GM19438 (cell line): ENCODE results near the gene TEAD4.
A peak's percentile ranks its signal among the peaks of the same experiment; 100 is the strongest.
"Not testable (repeated sequence)": the region's sequence is repeated elsewhere in the genome, so short reads cannot be mapped to it uniquely, and the experiment has no call there.

Source experiments
- ATAC-seq: cut with Tn5 transposase; IDR thresholded peaks from one replicate; pipeline ENCODE4 v1.9.1; 2021; ENCODE audit warnings: low read depth; ENCODE audit not compliant: unreplicated experiment

TEAD4 gene

GRCh38 chr12:3045494-3045893, 86.3 kb downstream of the TEAD4 start:
- ATAC-seq: no peak

DNA sequence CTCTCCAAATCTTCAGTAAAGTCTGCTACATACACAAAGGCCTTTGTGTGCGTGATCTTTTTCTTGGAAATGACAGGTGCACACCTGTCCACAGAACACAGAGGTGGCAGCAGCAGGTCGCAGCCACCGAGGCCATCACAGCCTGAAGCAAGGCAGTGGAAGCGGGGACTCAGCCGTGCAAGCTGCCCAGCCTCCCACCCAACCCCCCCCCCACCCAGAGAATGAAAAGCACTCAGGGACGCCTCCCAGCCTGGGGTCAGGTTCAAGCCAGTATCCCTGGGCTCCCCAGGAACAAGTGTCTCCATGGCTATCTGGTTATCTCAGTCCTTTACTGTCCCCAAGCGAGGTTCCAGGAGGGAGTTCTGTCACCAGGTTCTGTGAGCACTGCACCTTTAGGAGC, 86.8 kb downstream of the TEAD4 start:
- ATAC-seq: no peak

DNA sequence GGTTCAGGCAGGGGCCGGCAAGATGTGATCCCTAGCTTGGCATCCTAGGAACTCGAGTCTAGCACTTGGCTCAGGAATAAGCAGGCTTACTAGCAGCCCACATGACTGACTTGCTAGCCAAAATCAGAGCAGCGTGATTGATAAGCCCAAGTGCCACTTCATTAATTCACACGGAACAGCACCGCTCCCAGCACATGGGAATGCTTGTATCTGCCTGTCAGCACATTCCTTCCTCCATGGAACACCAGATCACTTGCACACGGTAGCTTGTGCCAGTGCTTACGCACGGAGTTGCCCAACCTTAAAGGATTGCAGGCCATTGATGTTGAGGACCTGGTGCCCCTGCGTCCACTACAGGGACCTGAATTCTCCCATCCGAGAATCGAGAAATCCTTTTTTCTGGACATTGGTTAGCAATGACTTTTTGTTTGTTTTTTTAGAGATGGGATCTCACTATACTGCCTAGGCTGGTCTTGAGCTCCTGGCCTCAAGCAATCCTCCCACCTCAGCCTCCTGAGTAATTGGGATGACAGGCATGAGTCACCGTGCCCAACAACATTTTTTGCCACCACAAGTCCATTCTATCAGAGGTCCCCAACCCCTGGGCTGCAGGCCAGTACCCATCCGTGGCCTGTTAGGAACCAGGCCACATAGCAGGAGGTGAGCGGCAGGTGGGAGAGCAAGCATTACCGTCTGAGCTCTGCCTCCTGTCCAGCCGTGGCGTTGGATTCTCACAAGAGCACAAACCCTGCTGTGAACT, 87.4 kb downstream of the TEAD4 start:
- ATAC-seq: no peak

- no peak for ATAC-seq
Observed at GRCh38 chr12:3047961-3048360, 88.8 kb downstream of the TEAD4 start.

DNA sequence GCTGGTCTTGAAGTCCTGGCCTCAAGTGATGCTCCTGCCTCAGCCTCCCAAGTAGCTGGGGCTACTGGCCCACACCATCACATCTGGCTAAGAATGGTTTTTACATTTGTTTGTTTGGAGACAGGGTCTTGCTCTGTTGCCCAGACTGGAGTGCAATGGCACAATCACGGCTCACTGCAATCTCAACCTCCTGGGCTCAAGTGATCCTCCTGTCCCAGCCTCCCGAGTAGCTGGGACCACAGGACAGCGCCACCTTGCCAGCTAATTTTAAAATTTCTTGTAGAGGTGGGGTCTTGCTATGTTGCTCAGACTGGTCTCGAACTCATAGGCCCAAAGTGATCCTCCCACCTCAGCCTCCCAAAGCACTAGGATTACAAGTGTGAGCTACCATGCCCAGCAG, 89.3 kb downstream of the TEAD4 start:
- ATAC-seq: no peak

- ATAC-seq: no peak
Observed at GRCh38 chr12:3049176-3049575, 90.0 kb downstream of the TEAD4 start.

DNA sequence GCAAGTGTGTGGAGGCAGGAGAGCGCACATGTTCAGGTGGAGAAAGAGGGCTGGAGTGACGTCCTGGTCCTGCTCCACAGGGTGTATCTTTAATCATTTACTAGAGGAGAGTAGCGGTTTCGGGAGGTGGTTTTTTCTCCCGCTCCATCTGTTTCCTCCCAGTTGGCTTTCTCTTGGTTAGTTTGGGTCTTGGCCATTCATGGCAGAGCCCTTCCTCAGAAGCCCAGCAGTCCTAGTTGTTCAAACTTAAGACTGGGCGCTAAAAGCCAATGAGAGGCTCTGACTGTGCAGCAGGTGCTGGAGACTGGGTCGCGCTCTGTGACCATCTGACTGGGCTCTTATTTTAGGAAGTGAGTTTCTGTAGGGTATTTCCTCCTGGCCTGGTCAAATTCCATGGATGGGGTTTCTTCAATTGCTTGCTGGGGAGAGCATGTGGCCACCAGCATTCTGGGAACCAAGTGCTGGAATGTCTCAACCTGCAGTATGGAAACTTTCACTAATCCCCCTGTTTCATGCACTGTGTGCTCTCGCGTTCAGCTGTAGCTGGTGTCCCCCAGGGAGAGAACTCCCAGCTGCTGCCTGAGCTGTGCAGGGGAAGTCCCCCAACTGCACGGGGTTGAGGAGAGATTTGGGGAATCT, 90.5 kb downstream of the TEAD4 start:
- ATAC-seq: peak; percentile 78

GRCh38 chr12:3054374-3054773, 95.2 kb downstream of the TEAD4 start:
- ATAC-seq: no peak

DNA sequence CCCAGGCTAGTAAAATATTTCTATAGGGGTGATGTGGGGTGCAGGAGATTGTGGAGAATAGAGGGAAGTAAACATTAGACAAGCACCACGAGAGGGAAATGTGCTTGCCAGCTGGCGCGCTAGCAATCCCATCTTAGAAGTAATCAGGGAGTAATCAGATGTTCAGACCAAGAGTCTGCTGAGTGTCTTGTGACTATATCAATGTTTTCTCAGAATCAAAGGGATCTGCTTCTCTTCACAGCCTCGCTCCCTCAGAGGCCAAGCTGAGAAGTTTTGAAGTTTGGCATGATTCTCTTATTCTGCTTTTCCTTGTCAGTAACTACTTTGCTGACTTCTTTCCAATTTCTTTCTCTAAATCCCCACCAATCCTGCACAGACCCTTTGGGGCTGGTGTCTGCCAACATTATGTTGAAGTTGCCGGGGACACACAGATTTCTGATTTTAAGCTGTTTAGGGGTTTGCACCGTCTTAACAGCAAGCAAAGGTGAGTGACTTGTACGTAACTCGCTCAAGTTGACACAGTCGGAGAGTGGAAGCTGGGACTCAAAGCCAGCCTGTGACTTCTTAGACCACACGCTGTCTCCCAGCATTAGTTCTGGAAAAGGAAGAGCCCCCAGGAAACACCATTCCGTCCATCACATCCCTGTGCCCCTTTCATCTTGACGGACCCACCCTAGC, 96.0 kb downstream of the TEAD4 start:
- no peak for ATAC-seq

GRCh38 chr12:3055704-3056467, 96.7 kb downstream of the TEAD4 start:
- ATAC-seq: no peak

DNA sequence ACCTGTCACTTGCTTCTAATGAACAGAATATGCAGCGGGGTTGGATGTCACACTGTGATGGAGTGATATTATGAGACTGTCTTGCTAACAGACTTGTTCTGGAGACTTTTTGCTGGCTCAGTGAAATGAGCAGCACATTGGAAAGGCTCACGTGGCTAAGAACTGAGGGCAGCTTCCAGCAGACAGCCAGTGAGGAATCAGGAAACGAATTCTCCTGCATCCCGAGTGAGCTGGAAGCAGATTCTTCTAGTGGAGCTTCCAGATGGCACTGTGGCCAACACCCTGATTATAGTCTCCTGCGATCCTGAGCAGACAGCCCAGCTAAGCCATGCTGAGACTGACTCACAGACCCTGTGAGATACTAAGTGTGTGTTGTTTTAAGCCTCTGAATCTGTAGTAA, 101.9 kb downstream of the TEAD4 start:
- no peak for ATAC-seq

DNA sequence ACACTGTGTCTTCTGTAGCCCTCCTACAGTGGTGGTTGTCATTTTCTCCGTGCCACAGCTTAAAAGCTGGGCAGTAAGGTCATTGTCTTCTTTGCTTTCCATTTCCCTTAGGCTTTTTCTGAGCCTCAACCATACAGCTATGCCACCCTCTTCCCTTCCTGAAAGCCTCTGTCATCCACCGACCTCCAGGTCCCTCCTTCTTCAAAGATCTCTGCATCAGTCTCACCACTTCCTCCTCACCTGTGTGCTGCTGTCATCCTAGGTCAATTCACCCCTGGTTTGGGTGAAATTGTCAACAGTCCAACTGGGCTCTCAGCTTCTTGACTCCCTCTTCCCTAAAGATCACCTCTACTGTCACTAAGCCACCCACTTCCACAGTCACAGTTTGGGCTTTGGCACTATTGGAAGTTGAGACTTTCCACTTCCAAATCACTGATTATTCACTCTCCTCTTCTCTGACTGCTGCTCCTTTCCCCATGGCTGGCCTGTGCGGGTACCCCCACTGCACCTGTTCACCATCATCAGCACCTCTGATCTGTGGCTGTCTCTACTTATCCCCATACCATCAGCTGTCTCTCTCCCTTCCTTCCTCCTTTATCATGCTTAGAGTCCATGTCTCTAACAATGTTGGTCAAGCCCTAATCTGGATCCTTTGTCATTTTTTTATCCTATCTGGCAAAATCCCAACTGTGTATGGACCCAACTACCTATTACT, 102.5 kb downstream of the TEAD4 start:
- ATAC-seq: no peak

GRCh38 chr12:3065300-3065699, 106.1 kb downstream of the TEAD4 start:
- ATAC-seq: no peak

- not testable (repeated sequence) for ATAC-seq
Observed at GRCh38 chr12:3065846-3066245, 106.6 kb downstream of the TEAD4 start.

DNA sequence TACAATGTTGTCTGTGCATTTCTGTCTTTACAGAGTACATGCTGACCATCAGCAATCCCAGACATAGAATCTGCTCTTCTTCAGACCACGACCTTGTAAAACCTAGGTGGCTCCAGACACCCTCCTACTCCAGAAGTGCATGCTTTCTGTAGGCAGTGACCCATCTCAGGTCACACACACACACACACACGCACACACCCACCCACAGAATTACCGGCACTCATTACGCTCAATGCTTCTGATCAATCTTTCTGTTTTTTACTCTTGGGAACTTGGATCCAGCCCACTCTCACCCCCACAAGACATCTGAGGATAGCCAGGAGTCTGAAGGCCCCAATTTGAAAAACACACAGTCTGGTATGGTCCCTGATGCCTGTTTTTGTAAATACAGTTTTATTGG, 110.5 kb downstream of the TEAD4 start:
- no peak for ATAC-seq

- ATAC-seq: no peak
Observed at GRCh38 chr12:3071107-3071506, 111.9 kb downstream of the TEAD4 start.

GRCh38 chr12:3071710-3072109, 112.5 kb downstream of the TEAD4 start:
- no peak for ATAC-seq

DNA sequence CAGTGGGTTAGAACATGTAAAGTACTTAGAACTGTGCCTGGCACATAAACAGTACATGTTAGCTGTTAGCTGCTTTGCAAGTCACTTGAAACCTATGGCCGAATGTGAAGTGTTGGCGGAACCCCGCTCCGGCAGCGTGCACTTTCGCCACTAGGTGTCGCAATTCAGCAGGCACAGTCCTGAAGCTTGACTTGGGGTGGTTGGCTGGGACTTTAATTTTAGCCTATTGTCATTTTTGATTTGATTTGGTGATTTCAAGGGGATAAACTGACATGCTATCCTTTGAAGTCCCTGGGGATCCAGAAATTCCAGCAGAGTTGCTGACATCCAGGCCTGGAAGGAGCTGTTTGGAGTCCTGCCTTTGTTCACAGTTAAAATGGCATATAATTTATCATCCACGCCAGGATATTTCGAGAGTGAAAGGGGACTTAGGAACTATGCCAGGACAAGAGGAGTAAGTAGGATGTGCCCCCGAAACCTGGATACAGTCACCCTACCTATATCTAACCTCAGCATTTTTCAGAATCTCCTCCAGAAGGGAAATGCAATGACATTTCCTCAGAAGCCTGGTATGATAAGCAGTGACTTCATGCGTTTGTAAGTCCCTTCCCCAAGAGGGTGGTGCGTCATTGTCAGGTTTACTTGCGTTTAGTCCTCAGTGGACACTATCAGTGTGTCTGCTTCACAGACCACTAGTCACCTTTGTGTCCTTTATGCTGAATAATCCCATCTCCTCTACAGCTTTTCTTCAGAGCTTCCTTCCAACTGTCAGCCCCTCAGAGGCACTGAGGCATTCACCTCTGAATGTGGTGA, 114.4 kb downstream of the TEAD4 start:
- ATAC-seq: no peak

GRCh38 chr12:3075315-3075714, 116.1 kb downstream of the TEAD4 start:
- no peak for ATAC-seq
